Stimulated activated CD8-positive, alpha-beta memory T cell treated with anti-CD3 and anti-CD28 coated beads, Interleukin-12 subunit alpha, Interleukin-12 subunit beta, amount 100 ng/mL, for 1 hour (primary cell): ENCODE measurements around the gene APBB3.

Experiments
- DNase-seq: peaks from one replicate; pipeline ENCODE4 v3.0.0-alpha.2; 2020; ENCODE audit warnings: low read depth

Gene APBB3

GRCh38 chr5:140574165-140574564, 9.8 kb upstream of the APBB3 start:
- DNase-seq = no peak

GRCh38 chr5:140573683-140574082, 9.3 kb upstream of the APBB3 start:
- no peak for DNase-seq

- no peak for DNase-seq
Observed at GRCh38 chr5:140571105-140571504, 6.7 kb upstream of the APBB3 start.

- no peak for DNase-seq
Observed at GRCh38 chr5:140570488-140570887, 6.1 kb upstream of the APBB3 start.

GRCh38 chr5:140570058-140570457, 5.7 kb upstream of the APBB3 start:
- DNase-seq = no peak

GRCh38 chr5:140569197-140569596, 4.8 kb upstream of the APBB3 start:
- no peak for DNase-seq

GRCh38 chr5:140568443-140569063, 4.2 kb upstream of the APBB3 start:
- no peak for DNase-seq

- DNase-seq = no peak
Observed at GRCh38 chr5:140567871-140568270, 3.5 kb upstream of the APBB3 start.

- no peak for DNase-seq
Observed at GRCh38 chr5:140567136-140567818, 2.9 kb upstream of the APBB3 start.

GRCh38 chr5:140566665-140567064, 2.3 kb upstream of the APBB3 start:
- DNase-seq = no peak

- DNase-seq = no peak
Observed at GRCh38 chr5:140565780-140566095, 1.3 kb upstream of the APBB3 start.

GRCh38 chr5:140565024-140565779, 804 bp upstream of the APBB3 start:
- DNase-seq = no peak

GRCh38 chr5:140563596-140563995, 802 bp downstream of the APBB3 start:
- DNase-seq = no peak

- no peak for DNase-seq
Observed at GRCh38 chr5:140561753-140562523, 2.5 kb downstream of the APBB3 start.

GRCh38 chr5:140560227-140560626, 4.2 kb downstream of the APBB3 start:
- DNase-seq = no peak

GRCh38 chr5:140558542-140558941, 5.9 kb downstream of the APBB3 start:
- no peak for DNase-seq

- no peak for DNase-seq
Observed at GRCh38 chr5:140557965-140558364, 6.4 kb downstream of the APBB3 start.

GRCh38 chr5:140557136-140557805, 7.1 kb downstream of the APBB3 start, which contains the start of gene SRA1:
Gene SRA1 (minus strand): TSS chr5:140557473. CDS start chr5:140557452, 21 bp downstream.
- DNase-seq = peak; percentile 72

- DNase-seq = no peak
Observed at GRCh38 chr5:140556438-140556837, 8.0 kb downstream of the APBB3 start.

- no peak for DNase-seq
Observed at GRCh38 chr5:140555747-140556312, 8.6 kb downstream of the APBB3 start.

GRCh38 chr5:140554454-140554853, 9.9 kb downstream of the APBB3 start:
- DNase-seq = no peak

- no peak for DNase-seq
Observed at GRCh38 chr5:140553657-140554056, 10.7 kb downstream of the APBB3 start.
